DOHH2 (cell line): ENCODE data around the gene REC114.

ENCODE experiments used
- H3F3A ChIP-seq: fragments of 200-600 bp; sonication (generic), shearing (Covaris generic); 2 replicates; pipeline ENCODE4 v1.6.0; 2016; ENCODE audit warnings: antibody characterized with exemption, mild to moderate bottlenecking; ENCODE audit not compliant: control insufficient read depth, insufficient read depth
- H3K27ac ChIP-seq: fragments of 200-600 bp; sonication (generic); 2 replicates; pipeline ENCODE4 v1.5.1; 2014; ENCODE audit warnings: low read depth, mild to moderate bottlenecking, low read length, moderate library complexity
- H3K27me3 ChIP-seq: fragments of 200-600 bp; sonication (generic); 2 replicates; pipeline ENCODE4 v1.6.1; 2014; ENCODE audit warnings: mild to moderate bottlenecking, low read length, mixed read lengths; ENCODE audit not compliant: control insufficient read depth
- H3K36me3 ChIP-seq: fragments of 200-600 bp; sonication (generic); 2 replicates; pipeline ENCODE4 v1.6.1; 2014; ENCODE audit warnings: mild to moderate bottlenecking, low read length, moderate library complexity, mixed read lengths; ENCODE audit not compliant: control insufficient read depth
- H3K4me1 ChIP-seq: fragments of 200-600 bp; sonication (generic); 2 replicates; pipeline ENCODE4 v1.6.1; 2014; ENCODE audit warnings: mild to moderate bottlenecking, low read length, mixed read lengths; ENCODE audit not compliant: control insufficient read depth
- H3K4me2 ChIP-seq: fragments of 200-600 bp; sonication (generic); 2 replicates; pipeline ENCODE4 v1.6.0; 2014; ENCODE audit warnings: mild to moderate bottlenecking, low read length, moderate library complexity
- H3K4me3 ChIP-seq: fragments of 200-600 bp; sonication (generic); 2 replicates; pipeline ENCODE4 v1.5.1; 2014; ENCODE audit warnings: mild to moderate bottlenecking, low read length, mixed read lengths
- H3K79me2 ChIP-seq: fragments of 200-600 bp; sonication (generic); 2 replicates; pipeline ENCODE4 v1.6.1; 2014; ENCODE audit warnings: mild to moderate bottlenecking, low read length, mixed read lengths; ENCODE audit not compliant: control insufficient read depth
- H3K9me2 ChIP-seq: fragments of 200-600 bp; sonication (generic); replicated peaks from 2 replicates; pipeline ENCODE4 v1.6.1; 2014; ENCODE audit warnings: mild to moderate bottlenecking, low read length, mixed read lengths; ENCODE audit not compliant: control insufficient read depth
- H3K9me3 ChIP-seq: fragments of 200-600 bp; sonication (generic); 2 replicates; pipeline ENCODE4 v1.6.1; 2014; ENCODE audit warnings: antibody characterized with exemption, low read length, mixed read lengths; ENCODE audit not compliant: control insufficient read depth, insufficient read depth
- H4K20me1 ChIP-seq: fragments of 200-600 bp; sonication (generic); 2 replicates; pipeline ENCODE4 v1.6.0; 2014; ENCODE audit warnings: low read depth, mild to moderate bottlenecking, antibody characterized with exemption, low read length, moderate library complexity; ENCODE audit not compliant: control insufficient read depth, insufficient read depth
- CTCF ChIP-seq: fragments of 200-600 bp; sonication (generic); IDR thresholded peaks from one replicate; pipeline ENCODE4 v1.5.1; 2014; ENCODE audit warnings: antibody characterized with exemption, mild to moderate bottlenecking, low read depth, low read length; ENCODE audit not compliant: poor library complexity, severe bottlenecking
- EZH2phosphoT487 ChIP-seq: fragments of 200-600 bp; sonication (generic); IDR thresholded peaks from 2 replicates; pipeline ENCODE4 v1.6.1; 2017; ENCODE audit warnings: borderline replicate concordance, mild to moderate bottlenecking, antibody characterized with exemption, low read length, moderate library complexity, mixed read lengths

The REC114 gene

GRCh38 chr15:73455876-73456275 lies 12.9 kb downstream of the REC114 start:
- H3K79me2 ChIP-seq, result no peaks in the 10 kb centered on the region

GRCh38 chr15:73457334-73457733 lies 14.4 kb downstream of the REC114 start:
- Histone ChIP-seq H3K9me3 (no peaks in the 10 kb centered on the region), H3K4me2 (no peak overlapping the region), H3K9me2 (no peaks in the 10 kb centered on the region), H3F3A (no peaks in the 10 kb centered on the region), H3K27ac (no peak overlapping the region), H3K36me3 (no peaks in the 10 kb centered on the region), H3K27me3 (peaks cover 13% of the 10 kb centered on the region), H3K4me3 (no peak overlapping the region), H3K4me1 (no peaks in the 10 kb centered on the region), H4K20me1 (no peaks in the 10 kb centered on the region), H3K79me2 (no peaks in the 10 kb centered on the region)
- TF ChIP-seq CTCF (no peak), EZH2phosphoT487 (no peak)

More at GRCh38 chr15:73455876-73456275, 12.9 kb downstream of the REC114 start:
- Histone ChIP-seq H3K27ac (no peak overlapping the region), H3K36me3 (no peaks in the 10 kb centered on the region), H3K4me2 (no peak overlapping the region), H4K20me1 (no peaks in the 10 kb centered on the region), H3F3A (no peaks in the 10 kb centered on the region), H3K9me3 (no peaks in the 10 kb centered on the region), H3K27me3 (peaks cover 13% of the 10 kb centered on the region), H3K4me3 (no peak overlapping the region), H3K4me1 (no peaks in the 10 kb centered on the region), H3K9me2 (no peaks in the 10 kb centered on the region)
- TF ChIP-seq EZH2phosphoT487 (no peak), CTCF (no peak)

GRCh38 chr15:73460662-73461061 lies 17.7 kb downstream of the REC114 start:
- TF ChIP-seq EZH2phosphoT487 (no peak), CTCF (no peak)
- H3K27ac ChIP-seq, result no peak overlapping the region
- no peaks in the 10 kb centered on the region for H3F3A ChIP-seq
- H3K36me3 ChIP-seq, result no peaks in the 10 kb centered on the region
- no peaks in the 10 kb centered on the region for H3K9me2 ChIP-seq
- H3K79me2 ChIP-seq, result no peaks in the 10 kb centered on the region
- H3K9me3 ChIP-seq, result no peaks in the 10 kb centered on the region
- no peak overlapping the region for H3K4me3 ChIP-seq
- H3K4me2 ChIP-seq, result no peak overlapping the region
- H4K20me1 ChIP-seq, result no peaks in the 10 kb centered on the region
- H3K27me3 ChIP-seq, result peaks cover 9% of the 10 kb centered on the region
- no peaks in the 10 kb centered on the region for H3K4me1 ChIP-seq

GRCh38 chr15:73464602-73465001 lies 21.6 kb downstream of the REC114 start:
- H3K4me2 ChIP-seq, result no peak overlapping the region
- no peaks in the 10 kb centered on the region for H3F3A ChIP-seq
- peak; percentile 41 for TF ChIP-seq CTCF
- TF ChIP-seq EZH2phosphoT487, result no peak
- no peaks in the 10 kb centered on the region for H4K20me1 ChIP-seq
- H3K9me3 ChIP-seq, result no peaks in the 10 kb centered on the region
- no peaks in the 10 kb centered on the region for H3K4me1 ChIP-seq
- H3K27ac ChIP-seq, result no peak overlapping the region
- H3K9me2 ChIP-seq, result no peaks in the 10 kb centered on the region
- H3K4me3 ChIP-seq, result no peak overlapping the region
- H3K79me2 ChIP-seq, result no peaks in the 10 kb centered on the region
- no peaks in the 10 kb centered on the region; the same call in 1 of the 2 replicates for H3K27me3 ChIP-seq
- no peaks in the 10 kb centered on the region for H3K36me3 ChIP-seq
